Breast epithelium (tissue), 3 donors: ENCODE data around the gene PLVAP.

Source experiments
- POLR2A ChIP-seq: fragments of 450-650 bp; IDR thresholded peaks from one replicate; pipeline ENCODE4 v1.6.1; 2016; ENCODE audit warnings: antibody characterized with exemption, mild to moderate bottlenecking, moderate library complexity
- TF ChIP-seq, protein P1 (sequence below), 3 donors: fragments of 450-650 bp; IDR thresholded peaks; one replicate each; pipeline ENCODE4 v1.5.1; 2016 to 2017; ENCODE audit warnings: antibody characterized with exemption in 3 of 3, mild to moderate bottlenecking in 3 of 3, moderate library complexity in 3 of 3

DNA sequence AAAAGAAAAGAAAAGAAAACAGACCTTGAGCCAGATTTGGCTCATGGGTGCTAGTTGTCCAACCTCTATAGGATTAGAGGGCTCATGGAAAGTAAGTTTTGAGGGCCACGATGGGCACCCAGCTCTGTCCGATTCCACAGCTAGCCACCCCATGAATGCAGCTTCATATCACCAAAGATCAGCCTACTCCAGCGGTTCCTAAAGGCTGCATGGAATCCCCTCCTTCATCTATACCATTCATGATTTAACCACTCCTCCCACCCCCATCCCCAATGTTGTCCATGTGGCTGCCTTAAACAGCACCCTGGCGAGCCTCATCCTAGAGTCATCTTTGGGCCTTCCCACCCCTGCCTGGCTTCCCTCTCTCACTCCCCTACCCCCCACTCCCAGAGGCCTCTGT lies 44.8 kb upstream of the PLVAP start:
- TF ChIP-seq POLR2A = no peak
- TF ChIP-seq, protein P1, sequence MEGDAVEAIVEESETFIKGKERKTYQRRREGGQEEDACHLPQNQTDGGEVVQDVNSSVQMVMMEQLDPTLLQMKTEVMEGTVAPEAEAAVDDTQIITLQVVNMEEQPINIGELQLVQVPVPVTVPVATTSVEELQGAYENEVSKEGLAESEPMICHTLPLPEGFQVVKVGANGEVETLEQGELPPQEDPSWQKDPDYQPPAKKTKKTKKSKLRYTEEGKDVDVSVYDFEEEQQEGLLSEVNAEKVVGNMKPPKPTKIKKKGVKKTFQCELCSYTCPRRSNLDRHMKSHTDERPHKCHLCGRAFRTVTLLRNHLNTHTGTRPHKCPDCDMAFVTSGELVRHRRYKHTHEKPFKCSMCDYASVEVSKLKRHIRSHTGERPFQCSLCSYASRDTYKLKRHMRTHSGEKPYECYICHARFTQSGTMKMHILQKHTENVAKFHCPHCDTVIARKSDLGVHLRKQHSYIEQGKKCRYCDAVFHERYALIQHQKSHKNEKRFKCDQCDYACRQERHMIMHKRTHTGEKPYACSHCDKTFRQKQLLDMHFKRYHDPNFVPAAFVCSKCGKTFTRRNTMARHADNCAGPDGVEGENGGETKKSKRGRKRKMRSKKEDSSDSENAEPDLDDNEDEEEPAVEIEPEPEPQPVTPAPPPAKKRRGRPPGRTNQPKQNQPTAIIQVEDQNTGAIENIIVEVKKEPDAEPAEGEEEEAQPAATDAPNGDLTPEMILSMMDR (IDR thresholded peaks at IDR 0.05) = no peak
